Activated CD8-positive, alpha-beta memory T cell treated with anti-CD3 and anti-CD28 coated beads for 24 hours (primary cell): ENCODE measurements around the gene TLL2.

Experiments used
- DNase-seq: peaks from one replicate; pipeline ENCODE4 v3.0.0-alpha.2; 2020

The TLL2 gene

DNA sequence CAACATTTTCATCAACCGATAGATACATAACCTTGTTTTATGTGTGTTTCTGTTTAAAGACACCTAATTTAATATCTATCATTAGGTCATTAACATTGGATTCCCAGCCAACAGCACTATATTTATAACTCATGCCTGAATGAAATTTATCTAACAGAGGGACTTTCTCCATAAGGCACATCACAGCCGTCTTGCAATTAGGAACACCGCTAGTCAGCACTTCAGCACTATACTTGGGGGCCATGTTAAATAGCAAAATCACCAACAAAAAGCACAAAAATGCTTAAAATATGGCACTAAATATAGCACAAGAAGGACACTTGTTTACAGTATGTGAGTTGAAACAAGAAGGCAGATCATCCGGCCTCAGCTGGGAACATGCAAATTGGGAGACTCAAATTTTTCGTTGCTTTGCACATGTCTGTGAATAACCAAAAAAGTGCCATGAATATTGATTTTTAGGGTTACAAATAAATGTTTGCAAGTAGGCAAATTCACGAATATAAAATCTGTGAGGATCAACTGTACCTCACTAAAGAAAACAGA, 51.0 kb downstream of the TLL2 start:
- no peak for DNase-seq

DNA sequence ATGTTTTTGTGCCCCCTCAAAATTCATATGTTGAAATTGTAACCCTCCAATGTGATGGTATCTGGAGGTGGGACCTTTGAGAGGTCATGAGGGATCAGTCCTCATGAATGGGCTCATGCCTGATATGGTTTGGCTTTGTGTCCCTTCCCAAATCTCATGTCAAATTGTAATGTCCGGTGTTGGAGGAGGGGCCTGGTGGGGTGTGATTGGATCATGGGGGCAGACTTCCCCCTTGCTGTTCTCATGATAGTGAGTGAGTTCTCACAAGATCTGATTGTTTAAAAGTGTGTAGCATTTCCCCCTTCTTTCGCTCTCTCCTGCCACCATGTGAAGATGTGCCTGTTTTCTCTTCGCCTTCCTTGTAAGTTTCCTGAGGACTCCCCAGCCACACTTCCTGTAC, 53.4 kb downstream of the TLL2 start:
- no peak for DNase-seq

DNA sequence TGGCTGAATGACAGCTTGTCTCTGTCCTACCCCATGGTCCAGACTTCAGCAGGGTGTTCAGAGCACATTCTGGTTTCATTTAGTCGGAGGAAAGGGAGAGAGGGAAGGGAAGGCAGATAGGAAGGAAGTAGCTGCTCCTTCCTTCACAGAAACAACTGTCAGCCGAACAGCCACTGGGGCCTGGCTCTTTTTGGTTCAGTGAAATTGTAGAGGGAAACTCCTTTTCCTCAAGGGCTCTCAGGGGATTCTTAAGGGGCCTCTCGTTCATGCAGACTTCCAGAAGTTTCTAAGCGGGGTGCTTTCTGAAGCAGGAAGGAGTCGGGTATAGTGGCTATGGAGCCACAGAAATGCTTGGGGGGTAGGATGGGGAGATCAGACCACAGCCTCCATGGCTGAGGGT, 56.4 kb downstream of the TLL2 start:
- DNase-seq = no peak

DNA sequence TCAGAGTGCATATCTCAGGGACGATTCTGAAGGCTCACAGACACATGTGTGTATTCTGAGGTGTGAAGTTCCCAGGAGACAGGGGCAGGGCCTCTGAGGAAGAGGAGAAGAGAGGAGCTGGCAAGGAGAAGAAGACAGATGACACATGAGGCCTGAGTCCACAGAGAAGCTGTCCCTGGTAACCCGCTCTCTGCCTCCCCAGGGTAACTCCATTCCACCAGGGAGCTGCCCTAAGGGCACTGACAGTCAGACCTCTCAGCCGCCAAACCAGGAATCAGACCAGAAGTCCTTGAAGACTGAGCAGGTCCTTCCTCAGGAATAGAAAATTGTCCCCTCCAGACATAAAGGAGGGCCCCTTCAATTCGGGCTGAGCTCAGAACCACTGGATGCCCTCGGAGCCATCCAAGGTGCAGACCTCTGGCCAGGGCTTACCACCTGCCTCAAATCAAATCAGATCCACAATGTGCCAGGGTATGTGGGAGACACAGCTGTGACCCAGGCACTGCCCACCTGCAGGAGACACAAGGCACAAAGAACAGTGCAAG, 57.4 kb downstream of the TLL2 start:
- DNase-seq = no peak

DNA sequence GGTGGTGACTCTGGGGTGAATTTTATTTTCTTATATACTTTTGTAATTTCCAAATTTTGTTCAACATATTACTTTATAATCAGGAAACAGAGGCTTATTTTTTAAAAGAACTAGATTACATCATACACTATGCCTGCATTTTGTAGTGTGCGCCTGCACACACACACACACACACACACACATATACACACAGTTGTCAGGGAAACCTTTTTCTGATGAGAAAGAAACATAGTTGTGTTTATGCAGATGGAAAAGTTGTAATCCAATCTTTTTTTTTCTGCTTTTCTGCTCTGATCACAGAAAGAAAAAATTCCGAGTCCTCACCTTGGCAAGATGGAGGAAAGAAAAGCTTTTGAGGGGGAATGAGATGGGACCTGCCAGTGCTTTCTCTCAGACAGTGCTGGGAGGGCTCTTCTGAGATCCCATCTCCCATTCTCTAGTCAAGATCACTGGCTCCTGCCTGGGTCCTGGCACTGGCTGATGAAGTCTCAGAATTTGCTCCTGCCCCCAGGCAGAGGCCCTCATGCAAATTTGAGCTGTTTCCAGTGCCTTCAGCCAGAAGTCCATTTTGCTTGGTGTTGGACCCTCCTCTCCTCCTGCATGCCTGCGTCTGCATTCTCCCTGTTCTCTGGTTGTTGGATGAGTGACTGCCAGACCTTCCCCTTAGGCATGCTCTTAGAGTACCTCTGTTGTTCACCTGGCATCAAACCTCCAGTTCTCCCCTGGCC, 59.7 kb downstream of the TLL2 start:
- DNase-seq = no peak

DNA sequence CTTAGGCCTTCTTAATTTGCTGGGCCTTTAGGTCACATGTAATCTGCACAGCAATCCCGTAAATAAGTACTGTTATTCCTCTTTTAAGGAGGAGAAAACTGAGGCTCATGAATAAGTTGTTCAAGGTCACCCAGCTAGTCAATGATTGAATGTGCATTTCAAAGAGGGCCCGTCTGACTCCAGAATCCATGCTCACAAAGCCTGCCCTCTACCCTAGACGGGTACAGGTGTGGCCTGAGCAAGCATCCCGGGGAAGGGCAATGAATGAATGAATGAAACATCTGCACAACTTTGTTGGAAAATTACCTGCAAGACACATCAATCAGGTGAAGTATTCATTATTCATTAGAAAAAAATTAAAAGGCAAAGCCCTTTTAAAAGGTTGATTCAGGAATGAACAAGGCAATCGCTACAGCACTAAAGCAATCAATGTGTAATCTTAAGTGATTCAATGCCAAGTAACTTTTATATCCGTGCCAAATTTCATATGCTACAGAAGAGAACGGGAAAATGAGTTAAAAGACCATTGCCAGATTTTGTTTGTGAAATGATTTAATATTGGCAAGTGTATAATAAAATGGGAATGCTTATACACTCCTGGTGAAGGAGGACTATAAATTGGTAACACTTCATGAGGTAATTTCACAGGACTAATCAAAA, 61.1 kb downstream of the TLL2 start:
- DNase-seq = no peak

DNA sequence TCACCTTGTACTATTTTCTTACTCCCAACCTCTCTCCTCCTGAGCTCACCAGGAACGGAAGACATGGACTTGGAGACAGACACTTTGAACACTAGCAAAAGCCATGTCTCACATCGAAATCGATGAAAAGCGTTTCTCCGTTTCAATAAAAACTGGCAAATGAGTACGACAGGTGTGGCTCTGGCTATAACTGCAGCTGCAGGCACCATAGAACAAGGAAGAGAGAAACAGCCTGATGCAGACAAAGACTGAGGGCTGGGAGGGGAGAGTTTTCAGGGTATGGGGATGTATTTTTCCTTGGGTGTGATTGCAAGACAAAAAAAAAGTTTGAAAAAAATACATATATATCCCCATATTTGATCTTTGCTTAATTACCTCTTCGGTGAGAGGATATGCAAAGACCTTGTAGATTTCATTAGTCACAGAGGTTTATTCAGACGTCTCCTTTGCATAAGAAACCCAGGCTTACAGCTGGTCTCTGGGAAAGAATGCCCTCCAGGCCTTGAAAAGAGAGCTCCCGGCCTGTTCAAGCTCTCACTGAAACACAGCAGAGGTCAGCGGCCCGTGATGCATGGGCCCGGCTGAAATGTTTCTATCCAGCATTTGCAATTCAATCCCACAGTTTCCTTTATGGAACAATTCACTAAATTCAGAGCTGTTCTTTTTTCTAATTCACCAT, 63.1 kb downstream of the TLL2 start:
- DNase-seq = no peak

DNA sequence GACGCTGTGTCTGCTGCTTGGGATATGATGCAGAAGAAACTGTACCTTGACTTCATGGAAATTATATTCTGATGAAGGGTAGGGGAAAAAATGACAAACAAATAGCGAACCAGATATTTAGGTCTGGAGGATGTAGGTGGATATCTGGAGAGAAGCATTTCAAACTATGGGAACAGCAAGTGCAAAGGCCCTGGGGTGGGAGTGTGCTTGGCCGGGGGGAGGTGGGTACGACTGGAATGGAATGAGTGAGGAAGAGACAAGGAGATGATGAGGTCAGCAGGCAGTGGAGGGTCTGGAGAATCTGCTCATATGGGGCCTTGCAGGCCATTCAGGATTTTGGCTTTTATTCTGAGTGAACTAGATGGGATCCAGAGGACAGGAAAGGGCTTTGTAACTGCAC, 65.2 kb downstream of the TLL2 start:
- no peak for DNase-seq

DNA sequence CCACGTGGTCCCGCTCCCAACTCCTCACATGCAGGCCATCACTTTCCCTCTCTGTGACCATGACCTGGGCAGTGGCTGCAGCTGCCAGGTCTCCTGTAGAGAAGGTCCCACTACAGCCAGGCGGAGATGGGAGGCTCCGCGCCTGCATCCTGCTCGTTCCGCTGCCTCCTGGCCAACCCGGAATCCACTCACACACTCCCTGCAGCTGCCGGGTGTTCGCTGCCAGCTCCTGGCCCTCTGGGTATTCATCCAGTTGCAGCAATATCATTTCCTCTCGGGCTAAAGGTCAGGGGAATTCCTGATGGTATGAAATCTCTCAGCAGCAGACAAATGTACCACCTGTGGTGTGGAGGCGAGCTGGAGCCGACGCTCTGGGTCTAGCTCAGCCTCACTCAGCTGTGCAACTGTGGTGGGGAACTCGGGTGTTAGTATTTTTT, 65.7 kb downstream of the TLL2 start:
- DNase-seq = no peak

DNA sequence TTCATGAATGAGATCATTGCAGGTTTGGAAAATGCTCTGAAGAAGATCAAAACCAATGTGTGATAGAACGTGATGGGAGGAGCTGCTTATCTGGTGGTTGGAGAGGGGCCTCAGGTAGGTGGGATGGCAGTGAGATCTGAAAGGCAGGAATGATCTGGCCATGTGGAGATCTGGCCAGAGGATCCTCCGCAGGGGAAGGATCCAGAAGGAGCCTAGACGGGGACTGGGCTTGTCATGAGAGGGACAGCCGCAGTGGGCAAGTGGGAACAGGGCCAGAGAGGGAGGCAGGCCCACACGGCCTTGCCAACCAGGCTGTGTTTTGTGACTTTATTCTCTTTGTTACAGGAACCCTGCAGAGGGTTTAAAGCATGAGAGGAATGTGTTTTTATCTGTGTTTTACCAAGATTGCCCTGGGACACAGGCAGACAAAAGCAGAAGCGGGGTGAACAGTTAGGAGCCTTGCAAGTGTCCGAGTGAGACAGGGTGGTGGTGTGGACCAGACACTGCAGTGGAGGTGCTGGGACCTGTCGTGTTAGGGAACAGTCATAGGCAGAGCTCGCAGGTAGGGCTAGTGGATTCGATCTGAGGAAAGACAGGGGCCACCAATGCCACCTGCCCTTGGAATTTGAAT, 66.6 kb downstream of the TLL2 start:
- DNase-seq = no peak

DNA sequence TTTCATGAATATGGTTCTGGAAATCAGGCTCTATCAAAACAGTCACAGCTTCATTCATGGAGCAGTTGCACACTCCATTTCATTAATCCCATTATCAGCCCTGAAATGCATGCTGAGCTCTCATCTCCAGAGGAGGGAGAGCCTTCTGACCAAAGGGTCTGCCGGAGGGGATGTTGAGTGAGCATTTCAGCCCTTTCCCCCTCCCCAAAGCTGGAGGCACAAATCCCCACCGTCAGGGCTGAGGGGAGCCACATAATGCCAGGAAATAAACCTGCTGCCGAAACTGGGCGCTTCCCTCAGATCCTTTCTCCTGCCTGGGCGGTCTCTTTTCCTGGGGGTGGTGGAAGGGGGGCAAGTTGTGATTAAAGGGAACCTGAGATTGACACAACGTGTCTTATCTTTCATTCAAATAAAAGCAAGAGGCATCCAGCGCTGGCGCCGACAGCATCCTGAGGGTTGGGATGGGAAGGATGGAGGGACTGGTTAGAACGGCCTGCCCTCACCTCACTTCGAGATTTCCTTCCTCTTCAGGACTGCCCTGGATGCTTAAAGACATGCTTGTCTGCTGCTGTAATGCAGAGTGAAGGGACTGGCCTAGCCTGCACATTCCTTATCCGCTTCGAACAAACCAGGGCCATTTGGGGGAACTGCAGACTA, 71.6 kb downstream of the TLL2 start:
- no peak for DNase-seq

DNA sequence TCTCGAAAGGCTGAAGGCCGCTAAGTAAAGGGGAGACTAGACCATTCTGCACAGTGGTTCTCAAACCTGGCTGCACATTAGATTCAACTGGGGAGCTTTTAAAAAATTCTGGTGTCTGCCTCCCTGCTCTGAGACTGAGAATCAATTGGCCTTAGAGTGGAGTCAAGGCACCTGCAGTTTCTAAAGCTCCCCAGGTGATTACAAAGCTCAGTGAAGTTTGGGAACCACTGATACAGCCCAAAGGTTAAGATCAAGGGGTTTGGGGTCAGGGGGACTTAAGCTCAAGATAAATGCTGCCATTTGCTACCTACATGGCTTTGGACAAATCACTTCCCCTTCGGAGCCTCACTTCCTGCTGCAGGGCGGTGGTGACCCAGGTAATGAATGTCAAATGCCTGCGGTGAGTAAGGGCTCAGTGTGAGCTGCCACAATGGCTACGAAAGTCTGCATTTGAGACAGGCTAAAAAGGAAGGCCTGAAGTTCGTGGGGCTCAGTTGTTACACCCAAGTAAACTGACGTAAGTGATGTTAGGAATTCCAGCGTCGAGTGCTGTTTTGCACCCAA, 72.3 kb downstream of the TLL2 start:
- no peak for DNase-seq

DNA sequence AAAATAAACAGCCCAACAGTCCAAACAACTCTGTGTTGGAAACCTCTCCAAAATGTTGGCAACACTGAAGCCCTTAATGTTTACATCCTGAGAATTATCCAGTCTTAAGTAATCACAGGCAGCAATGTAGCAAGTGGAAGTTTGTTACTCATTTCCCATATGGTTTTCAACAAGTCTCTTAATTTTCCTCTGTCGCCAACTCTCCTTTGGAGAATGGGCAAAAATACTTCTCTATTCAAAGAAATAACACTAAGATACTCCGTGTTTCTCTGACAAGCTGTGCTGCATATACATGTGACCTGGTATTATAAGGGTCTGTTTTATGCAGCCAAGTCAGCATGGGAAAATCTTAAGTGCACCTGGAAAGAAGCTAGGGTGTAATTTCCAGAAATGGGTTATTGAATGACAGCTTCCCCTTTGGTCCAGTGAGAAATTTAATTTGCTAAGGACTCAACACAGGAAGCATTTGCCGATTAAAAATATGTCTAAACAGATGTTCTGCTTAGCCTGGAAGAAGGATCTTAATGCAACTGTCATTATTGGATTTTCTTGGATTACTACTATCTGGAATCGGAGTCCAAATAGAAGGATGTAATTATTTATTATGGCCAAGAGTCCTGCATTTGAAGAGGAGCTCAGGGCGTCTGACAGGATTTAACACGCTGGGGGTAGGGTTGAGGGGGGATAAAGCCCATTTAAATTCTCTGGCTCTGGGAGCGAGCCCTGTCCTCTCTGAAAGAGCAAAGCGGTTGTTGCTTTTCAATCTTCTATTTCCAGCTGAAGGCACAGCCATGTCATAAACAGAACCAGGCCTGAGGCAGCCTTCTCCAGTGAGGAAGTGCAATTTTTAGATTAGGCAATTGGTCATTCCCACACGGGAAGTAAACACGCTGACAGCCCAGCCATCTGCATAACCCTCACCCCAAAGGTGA, 73.1 kb downstream of the TLL2 start:
- DNase-seq = no peak

DNA sequence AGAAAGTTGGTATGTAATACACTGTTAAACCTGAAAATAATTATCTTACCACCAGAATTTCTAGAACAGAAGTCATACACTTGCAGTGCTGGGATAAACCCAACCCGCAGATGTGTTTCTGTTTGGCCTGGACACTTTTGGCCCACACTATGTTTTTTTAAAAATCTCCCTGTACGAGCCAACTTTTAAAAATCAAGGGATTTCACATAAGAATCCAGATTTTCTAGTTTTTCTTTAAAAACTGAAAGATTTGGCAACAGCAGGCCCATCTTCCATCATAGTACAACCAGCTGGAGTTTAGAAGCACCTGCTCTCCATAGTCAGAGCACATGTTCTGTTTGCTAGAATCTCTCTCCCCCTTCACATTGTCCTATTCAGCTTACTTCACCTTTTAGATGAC, 74.0 kb downstream of the TLL2 start:
- no peak for DNase-seq

DNA sequence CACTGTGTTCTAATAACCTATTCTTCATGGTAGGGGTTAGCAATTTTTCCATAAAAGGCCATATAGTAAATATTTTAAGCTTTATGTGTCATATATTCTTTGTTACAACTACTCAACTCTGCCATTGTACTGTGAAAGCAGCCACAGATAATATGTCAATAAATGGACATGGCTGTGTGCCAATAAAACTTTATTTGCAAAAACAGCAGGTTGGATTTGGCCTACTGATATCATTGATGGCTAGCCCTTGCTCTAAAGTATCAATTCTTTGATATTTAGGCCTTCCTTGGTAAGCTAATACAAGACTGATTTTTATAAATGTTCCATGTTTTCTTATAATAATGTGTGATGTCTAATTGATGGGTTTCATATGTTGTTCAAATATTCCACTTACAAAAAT, 77.7 kb downstream of the TLL2 start:
- no peak for DNase-seq

DNA sequence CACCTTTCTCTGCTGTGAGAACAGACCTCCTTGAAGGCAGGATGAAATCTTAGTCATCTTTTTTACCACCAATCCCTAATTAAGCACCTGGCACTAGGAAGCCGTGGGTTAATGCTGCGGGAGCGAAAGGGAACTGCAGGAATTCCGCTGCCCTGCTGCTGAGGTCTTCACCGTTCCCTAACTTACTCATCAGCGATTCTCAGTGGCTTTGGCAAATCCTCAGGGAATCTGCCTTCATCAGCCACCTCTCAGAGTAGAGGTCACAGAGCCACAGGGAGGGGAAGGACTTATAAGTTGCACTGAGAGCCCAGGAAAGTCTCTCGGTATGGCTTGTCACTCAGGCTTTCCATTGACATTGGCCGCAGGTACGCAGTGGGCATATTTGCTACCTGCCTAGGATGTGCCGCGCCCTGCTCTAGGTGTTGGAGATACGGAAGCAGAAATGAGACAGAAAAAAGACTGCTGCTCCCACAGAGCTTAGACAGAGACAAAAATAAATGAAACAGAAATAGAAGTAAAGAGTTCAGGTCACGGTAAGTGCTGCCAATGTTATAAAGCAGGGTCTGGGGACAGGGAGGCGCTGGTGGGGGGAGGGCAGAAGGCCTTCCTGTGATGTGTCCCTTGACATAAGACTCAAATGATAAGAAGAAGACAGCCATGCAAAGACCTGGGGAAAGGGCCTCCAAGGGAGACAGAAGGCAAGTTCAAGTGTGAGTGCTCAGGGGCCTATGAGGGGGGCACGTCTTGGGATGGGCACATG, 82.3 kb downstream of the TLL2 start:
- no peak for DNase-seq

DNA sequence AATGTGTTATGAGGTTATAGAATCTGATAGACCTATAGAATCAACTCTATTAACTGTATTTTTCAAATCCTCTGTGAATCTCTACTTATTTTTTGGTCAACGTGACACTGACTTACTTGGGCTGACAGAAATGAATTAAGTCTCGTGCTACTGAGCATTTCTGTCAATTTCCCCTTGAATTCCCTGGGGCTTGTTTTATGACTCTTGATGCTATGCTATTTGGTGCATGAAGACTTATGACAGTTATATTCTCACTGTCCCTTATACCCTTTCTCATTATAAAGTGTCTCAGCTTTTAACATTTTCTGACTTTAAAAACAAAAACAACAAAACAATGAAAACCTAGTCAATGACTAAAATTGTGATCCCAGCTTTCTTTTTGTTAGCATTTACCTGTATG, 86.4 kb downstream of the TLL2 start:
- no peak for DNase-seq

DNA sequence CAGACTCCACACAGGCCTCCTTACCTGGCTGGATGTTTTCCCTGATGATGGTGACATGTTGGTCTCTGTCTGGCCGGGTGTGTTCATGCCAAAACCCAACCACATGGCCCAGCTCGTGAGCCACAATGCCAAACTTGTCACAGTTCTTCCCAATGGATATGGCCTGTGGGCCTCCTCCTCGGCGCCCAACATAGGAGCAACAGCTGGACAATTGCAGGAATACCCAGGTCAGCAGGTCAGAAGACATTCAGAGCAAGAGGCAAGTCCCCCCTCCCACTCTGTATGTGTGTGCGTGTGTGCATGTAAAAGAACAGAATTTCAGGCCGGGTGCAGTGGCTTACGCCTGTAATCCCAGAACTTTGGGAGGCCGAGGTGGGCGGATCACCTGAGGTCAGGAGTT, 91.2 kb downstream of the TLL2 start:
- DNase-seq = peak; percentile 47

DNA sequence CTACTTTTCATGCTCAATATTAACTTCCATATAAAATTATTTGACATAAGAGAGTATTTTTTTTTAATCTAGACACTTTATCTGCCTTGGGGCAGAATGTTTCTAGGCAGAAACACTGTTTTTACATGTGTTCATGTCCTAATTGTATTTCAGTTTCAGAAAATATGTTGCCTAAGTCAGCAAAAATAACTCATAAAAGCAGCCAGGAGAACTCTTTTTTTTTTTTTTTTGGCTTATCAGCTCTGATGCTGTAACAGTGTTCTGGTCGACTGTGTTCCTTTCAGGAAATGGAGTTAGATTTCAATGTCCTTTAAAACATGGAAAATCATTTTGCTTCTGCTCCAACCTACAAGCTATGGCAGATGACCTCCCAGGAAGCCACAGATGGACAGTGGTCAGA, 91.7 kb downstream of the TLL2 start:
- DNase-seq = no peak
